HFF-Myc (cell line): ENCODE data around the gene MSMB.

ENCODE experiments used
- DNase-seq: peaks from one replicate; pipeline ENCODE4 v3.0.0-alpha.2; 2011; ENCODE audit warnings: low read depth; ENCODE audit errors: extremely low read depth
- H3K4me3 ChIP-seq: replicated peaks from 2 replicates; pipeline ENCODE4 v1.5.1; 2011; ENCODE audit warnings: low read depth, mild to moderate bottlenecking, control low read depth, low read length
- TF ChIP-seq, protein P1 (sequence below): IDR thresholded peaks from 2 replicates; pipeline ENCODE4 v1.5.1; 2012; ENCODE audit warnings: mild to moderate bottlenecking, low read depth, low read length, control low read depth; ENCODE audit errors: missing control alignments

Gene MSMB

DNA sequence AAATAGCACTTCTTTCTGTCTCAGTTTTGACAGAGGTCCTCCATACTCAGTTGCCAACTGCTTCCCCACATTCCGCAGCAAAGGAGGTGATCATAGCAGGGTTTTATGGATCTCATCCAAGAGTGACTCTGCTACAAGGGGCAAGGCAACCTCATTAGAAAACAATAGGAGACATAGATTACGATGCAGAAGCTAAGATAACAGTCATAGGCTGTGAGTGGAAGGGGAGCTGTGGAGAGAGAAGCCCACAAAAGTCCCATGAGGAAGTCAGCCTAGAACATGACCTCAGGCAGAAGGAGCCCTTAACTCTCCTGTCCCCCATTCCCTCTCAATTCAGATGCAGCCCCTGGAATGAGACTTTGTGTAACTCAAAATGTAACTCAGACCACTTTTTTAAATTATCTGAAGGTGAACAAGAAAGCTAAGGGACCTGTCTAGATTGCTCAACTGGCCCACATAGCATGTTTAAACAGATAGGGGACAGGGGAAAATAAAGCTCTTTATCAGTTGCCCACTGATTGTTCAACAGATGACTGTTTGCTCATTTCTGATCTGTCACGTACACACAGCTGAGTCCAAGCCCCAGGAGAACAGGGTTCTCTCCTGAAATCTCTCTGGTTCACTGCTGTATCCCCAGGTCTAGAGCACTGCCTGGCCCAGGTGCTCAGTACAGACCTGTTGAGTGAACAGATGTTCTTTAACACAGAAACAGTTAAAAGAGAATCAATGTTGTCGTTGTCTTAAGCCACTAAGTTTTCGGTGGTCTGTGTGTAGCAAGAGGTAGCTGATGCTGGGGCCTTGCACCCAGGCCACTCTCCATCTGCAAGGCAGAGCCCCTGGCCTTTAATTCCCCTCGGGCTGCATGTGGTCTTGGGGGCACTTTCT, 14.2 kb downstream of the MSMB start:
- H3K4me3 ChIP-seq: no peak overlapping the region
- DNase-seq: no peak
- TF ChIP-seq, protein P1, sequence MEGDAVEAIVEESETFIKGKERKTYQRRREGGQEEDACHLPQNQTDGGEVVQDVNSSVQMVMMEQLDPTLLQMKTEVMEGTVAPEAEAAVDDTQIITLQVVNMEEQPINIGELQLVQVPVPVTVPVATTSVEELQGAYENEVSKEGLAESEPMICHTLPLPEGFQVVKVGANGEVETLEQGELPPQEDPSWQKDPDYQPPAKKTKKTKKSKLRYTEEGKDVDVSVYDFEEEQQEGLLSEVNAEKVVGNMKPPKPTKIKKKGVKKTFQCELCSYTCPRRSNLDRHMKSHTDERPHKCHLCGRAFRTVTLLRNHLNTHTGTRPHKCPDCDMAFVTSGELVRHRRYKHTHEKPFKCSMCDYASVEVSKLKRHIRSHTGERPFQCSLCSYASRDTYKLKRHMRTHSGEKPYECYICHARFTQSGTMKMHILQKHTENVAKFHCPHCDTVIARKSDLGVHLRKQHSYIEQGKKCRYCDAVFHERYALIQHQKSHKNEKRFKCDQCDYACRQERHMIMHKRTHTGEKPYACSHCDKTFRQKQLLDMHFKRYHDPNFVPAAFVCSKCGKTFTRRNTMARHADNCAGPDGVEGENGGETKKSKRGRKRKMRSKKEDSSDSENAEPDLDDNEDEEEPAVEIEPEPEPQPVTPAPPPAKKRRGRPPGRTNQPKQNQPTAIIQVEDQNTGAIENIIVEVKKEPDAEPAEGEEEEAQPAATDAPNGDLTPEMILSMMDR: no peak

DNA sequence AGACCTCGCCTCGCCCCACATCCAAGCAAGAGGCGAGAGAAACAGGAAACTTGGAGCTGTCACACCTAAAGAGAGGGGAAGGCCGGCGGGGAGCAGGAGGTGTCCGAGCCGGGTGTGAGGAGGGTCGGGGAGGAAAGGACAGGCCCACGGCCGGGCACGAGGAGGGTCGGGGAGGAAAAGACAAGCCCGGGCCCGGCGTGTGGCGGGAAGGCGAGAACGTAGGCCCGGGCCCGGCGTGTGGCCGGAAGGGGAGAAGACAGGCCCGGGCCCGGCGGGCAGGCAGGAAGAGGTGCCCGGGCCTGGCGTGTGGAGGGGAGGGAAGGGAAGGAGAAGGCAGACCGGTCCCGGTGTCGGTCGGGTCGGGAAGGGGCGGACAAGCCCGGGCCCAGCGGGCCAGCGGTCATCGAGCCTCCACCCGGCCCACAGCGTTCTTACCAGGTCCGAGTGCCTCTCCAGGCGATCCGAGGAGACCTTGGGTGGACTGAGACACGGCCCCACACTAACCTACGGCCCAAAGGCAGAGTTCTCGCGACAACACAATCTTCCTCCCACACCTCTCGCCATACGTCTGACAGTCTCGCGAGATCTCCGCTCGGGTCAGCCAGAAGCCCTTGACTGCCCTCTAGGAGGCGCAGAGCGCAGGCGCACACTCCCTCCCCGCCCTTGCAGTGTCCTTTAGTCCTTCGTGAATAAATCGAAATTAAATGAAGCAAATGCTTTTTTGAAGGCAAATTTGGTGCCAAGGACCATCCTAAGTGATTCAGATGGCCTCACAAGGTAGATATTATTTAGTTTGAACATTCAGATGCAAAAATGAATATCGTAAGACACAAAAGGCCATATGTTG, 15.8 kb downstream of the MSMB start, which contains the start of gene NCOA4:
Gene NCOA4 (minus strand): TSS at position 533 of the 847 bp plus-strand sequence. CDS start 13,943 bp downstream, outside the sequence.
- TF ChIP-seq, protein P1: peak; percentile 80
- peak within 1 kb of the TSS; percentile 94 for H3K4me3 ChIP-seq
- DNase-seq: peak; percentile 97

DNA sequence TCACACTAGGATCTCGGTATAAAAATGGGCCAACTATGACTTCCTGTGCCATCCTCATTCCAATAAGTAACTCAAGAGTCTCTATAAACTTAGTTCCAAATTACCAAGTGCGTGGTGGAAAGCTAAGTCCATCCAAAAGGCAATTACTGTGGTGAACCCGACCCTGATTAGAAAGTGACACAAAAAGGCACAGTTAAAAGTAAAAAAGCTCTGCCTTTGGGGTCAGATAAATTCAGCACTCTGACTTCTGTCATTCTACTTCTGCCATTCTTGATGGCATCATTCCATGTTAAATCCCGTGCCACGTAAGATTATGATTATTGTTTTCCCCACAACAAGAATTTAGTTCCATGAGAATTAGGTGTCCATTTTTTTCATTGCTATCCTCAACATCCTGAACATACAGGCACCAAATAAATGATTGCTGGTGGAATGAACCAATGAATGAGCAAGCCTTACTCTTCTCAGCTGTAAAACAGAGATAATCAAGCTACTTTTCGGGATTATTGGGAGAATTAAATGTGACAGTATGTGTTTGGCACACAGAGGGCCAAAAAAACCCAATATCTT, 16.5 kb downstream of the MSMB start:
- DNase-seq: no peak
- H3K4me3 ChIP-seq: peak overlapping the region; percentile 94
- TF ChIP-seq, protein P1: no peak

GRCh38 chr10:46028584-46029460, 17.2 kb downstream of the MSMB start:
- TF ChIP-seq, protein P1: peak; percentile 56
- peak overlapping the region; percentile 94 for H3K4me3 ChIP-seq
- DNase-seq: peak; percentile 42

DNA sequence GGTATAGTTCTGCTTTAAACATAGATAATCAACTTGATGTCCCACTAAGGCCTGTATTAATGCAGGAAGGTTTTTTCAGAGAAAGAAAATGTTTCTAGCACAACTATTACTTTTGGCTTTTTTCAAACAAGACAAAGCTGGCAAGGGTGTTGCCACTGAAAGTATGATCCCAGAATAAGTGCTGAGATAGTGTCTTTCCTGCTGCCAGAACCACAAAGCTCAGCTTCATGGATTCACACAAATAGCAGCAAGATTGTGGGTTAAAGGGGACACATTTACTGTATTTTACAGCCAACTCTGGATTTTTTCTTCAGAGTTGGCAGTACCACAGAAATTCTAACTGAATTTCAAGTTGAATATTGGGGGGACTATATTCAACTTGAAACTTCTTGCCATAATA, 20.0 kb downstream of the MSMB start:
- TF ChIP-seq, protein P1: no peak
- H3K4me3 ChIP-seq: no peak overlapping the region
- no peak for DNase-seq

DNA sequence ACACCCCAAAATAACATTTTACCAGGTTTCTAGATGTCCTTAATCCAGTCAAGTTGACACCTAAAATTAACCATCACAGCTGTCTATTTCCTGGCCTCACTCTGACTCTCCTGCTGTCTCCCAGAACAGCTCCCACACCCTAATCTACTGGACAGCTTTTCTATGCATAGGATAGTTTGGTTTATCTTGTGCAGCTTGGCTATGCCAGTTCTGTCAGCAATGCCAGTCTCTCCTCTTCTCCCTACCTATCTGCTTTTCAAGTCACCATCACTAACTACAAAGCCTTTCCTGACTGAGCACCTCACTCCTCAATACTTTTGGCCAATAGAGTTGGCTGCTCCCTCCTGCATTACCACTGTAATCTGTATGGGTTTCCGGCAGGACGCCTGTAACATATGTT, 20.7 kb downstream of the MSMB start:
- no peak overlapping the region for H3K4me3 ChIP-seq
- TF ChIP-seq, protein P1: no peak
- no peak for DNase-seq
